GM12872 (cell line): ENCODE data around the gene DMD.

Experiments used
- TF ChIP-seq, protein P1 (sequence below): IDR thresholded peaks from 3 replicates; pipeline ENCODE4 v1.5.1; 2011; ENCODE audit warnings: low read depth, mild to moderate bottlenecking, low read length, moderate library complexity; ENCODE audit not compliant: insufficient read depth

The DMD gene

DNA sequence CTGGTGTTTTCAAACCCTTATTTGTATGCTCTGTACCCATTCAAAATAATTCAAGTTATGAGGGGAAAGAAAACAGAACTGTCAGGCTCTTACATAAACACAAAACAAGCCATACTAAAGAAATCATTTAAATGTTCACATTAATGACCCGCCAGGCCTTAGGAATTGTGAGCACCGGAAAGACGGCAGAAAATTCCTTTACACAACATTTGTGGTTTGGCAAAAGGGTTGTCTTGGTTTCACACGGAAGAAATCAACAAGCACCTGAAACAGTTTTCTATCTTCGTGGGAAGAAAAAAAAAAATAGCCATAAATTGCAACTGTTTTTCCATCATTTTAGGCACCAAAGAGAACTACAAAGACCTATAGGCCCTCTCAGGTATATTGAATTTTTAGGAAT lies 1951.0 kb downstream of the DMD start:
- TF ChIP-seq, protein P1, sequence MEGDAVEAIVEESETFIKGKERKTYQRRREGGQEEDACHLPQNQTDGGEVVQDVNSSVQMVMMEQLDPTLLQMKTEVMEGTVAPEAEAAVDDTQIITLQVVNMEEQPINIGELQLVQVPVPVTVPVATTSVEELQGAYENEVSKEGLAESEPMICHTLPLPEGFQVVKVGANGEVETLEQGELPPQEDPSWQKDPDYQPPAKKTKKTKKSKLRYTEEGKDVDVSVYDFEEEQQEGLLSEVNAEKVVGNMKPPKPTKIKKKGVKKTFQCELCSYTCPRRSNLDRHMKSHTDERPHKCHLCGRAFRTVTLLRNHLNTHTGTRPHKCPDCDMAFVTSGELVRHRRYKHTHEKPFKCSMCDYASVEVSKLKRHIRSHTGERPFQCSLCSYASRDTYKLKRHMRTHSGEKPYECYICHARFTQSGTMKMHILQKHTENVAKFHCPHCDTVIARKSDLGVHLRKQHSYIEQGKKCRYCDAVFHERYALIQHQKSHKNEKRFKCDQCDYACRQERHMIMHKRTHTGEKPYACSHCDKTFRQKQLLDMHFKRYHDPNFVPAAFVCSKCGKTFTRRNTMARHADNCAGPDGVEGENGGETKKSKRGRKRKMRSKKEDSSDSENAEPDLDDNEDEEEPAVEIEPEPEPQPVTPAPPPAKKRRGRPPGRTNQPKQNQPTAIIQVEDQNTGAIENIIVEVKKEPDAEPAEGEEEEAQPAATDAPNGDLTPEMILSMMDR, result no peak

DNA sequence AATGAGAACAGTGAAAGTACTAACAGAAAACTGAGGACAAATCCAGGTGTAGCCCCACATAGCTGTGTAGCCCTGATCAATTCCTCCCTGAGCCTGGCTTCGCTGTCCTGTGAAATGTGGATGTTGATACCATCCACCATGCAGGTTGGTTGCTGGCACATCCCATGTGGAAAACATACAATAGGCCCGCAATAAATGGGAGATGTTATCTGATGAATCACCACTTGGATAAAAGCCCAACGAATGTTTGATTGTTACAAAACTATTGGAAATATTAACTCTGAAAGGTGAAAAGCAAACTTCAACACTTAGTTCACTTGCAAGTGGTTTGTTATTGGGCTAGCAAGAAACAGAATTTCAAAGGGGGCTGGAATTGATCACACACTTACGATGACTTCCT lies 1953.2 kb downstream of the DMD start:
- TF ChIP-seq, protein P1, result no peak

DNA sequence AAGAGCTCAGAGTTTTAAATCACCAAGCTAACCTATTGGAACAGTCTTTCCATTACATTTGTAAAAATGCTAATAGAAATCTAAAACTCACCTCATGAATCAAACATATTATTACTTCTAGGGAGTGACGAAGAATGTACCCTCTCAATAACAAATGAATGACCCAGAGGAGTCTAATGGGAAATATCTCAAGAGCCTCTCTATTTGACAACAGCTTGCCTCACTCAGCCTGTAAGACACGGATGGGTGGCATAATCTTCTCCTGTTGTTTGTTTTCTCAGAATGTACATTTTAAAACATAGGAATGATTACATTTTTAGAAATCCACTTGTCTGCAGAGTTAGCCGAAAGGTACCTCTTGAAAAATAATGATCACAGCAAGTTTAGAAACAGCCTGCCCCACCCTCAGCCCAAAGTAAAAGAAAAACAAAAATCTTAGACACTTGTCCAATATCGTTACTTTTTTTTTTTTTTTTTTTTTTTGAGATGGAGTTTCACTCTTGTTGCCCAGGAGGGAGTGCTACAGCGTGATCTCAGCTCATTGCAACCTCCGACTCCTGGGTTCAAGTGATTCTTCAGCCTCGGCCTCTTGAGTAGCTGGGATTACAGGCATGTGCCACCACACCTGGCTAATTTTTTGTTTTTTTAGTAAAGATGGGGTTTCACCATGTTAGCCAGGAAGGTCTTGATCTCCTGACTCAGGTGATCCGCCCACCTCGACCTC lies 1955.9 kb downstream of the DMD start:
- TF ChIP-seq, protein P1, result no peak

DNA sequence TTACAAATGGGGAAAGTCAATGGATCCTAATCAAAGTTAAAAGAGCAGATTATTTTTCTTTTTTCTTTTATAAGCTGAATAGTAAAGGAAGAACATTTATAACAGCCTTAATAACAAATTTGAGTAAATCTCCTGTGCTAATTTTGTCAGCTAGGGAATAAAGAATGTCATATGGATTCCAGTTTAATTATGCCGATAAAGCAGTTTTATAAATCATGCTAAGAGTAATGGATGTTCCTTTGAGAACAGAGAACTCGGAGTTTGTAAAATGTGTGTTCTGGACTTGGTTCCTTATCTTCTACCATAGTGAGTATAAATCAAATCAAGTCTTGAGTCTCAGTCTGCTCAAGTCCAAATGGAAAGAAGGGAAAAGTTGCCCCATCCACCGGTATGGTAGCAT lies 1959.2 kb downstream of the DMD start:
- TF ChIP-seq, protein P1, result no peak

DNA sequence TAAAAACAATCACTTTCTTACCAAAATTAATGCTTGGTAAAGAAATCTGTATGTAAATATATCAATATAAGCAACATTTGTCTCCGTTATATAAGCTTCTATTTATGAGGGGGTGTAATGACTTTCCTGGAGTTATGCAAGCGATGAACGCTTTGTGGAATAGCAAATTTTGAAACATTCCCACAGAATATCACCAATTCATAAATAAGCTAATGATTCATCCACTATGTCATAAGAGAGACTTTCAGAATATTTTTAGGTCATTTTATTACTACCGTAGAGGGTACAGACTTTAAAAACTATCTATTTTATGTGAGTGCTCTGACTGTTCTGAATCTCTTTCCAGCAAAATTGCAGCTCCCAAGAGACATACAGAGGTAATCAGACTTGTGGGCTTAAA lies 1960.0 kb downstream of the DMD start:
- TF ChIP-seq, protein P1, result no peak

DNA sequence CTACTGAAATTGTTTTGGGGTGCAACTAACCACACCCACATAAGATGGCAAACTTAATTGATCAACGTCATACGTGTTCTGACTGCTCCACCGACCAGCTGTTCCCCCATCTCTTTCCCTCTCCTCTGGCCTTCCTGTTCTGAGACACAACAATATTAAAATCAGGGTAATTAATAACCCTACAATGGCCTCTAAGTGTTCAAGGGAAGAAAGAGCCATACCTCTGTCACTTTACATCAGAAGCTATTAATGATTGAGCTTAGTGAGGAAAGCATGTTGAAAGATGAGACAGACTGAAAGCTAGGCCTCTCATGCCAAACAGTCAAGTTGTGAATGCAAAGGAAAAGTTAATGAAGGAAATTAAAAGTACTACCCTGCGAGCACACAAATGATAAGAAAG lies 1965.6 kb downstream of the DMD start:
- TF ChIP-seq, protein P1, result no peak

DNA sequence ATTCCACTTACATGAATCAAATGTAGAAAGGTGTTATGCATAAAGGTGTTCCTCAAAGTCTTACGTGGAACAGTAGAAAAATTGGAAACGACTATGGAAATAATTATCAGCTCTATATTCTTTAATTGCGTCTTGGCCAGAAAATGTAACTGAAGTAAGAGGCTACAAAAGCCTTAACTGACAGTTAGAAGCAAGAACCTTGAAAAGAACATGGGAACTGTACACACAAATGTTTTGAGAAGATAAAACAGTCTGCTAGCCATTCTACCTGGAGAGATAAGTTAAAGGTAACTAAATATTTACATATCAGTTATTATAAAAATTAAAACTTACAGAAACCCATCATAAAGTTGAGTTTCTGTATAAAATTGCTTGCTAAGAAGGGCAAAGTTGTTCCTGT lies 1967.5 kb downstream of the DMD start:
- TF ChIP-seq, protein P1, result no peak
